HEK293 (cell line): ENCODE data around the gene BANF2.

Source experiments
- CTCF ChIA-PET: fragments of 350-600 bp; formaldehyde crosslinking; extraction: SDS; loops from one replicate; lab custom pipeline; 2021; ENCODE audit warnings: antibody characterized with exemption; lab: Yijun Ruan, JAX
- POLR2A ChIA-PET: fragments of 300-600 bp; formaldehyde crosslinking; extraction: SDS; loops from one replicate; lab custom pipeline; 2020; ENCODE audit warnings: antibody characterized with exemption, inconsistent platforms; lab: Yijun Ruan, JAX
- H3K27ac ChIP-seq: fragments of 200-500 bp; sonication (Bioruptor generic); 2 replicates; pipeline ENCODE4 v1.5.1; 2014; ENCODE audit warnings: low read depth, low read length, control low read depth, inconsistent platforms; ENCODE audit errors: extremely low read depth
- H3K36me3 ChIP-seq, 2 experiments: fragments of 200-500 bp in 1 of 2; sonication (Bioruptor generic) in 1 of 2; 1 replicate in 1 of 2; 2 replicates in 1 of 2; pipeline ENCODE4 v1.5.1; 2014 to 2017; ENCODE audit warnings: inconsistent platforms in 2 of 2, low read length in 2 of 2; ENCODE audit not compliant: control insufficient read depth in 2 of 2, insufficient read depth in 1 of 2
- H3K4me1 ChIP-seq: fragments of 200-500 bp; sonication (Bioruptor generic); 2 replicates; pipeline ENCODE4 v1.5.1; 2014; ENCODE audit warnings: mild to moderate bottlenecking, low read length, inconsistent platforms; ENCODE audit not compliant: control insufficient read depth, insufficient read depth
- H3K4me3 ChIP-seq: 2 replicates; pipeline ENCODE4 v1.5.1; 2011; ENCODE audit warnings: low read depth, mild to moderate bottlenecking, control low read depth, low read length, moderate library complexity
- H3K9me3 ChIP-seq: fragments of 200-500 bp; sonication (Bioruptor generic); 2 replicates; pipeline ENCODE4 v1.5.1; 2014; ENCODE audit warnings: low read depth, low read length, inconsistent platforms; ENCODE audit not compliant: control insufficient read depth, insufficient read depth
- BCL11B ChIP-seq: fragments of 450-650 bp; formaldehyde crosslinking; IDR thresholded peaks from 2 replicates; pipeline ENCODE4 v1.5.1; 2016; ENCODE audit warnings: low read depth, missing biosample characterization, missing genetic modification characterization
- BCL6B ChIP-seq: fragments of 450-650 bp; formaldehyde crosslinking; IDR thresholded peaks from 2 replicates; pipeline ENCODE4 v1.5.1; 2017; ENCODE audit warnings: missing biosample characterization, missing genetic modification characterization
- EGR2 ChIP-seq: fragments of 450-650 bp; formaldehyde crosslinking; IDR thresholded peaks from 2 replicates; pipeline ENCODE4 v1.5.1; 2016; ENCODE audit warnings: low read depth, missing biosample characterization, missing genetic modification characterization
- FEZF1 ChIP-seq: fragments of 450-650 bp; formaldehyde crosslinking; IDR thresholded peaks from 2 replicates; pipeline ENCODE4 v1.5.1; 2016; ENCODE audit warnings: missing biosample characterization, missing genetic modification characterization
- GLIS1 ChIP-seq: fragments of 450-650 bp; formaldehyde crosslinking; IDR thresholded peaks from 2 replicates; pipeline ENCODE4 v1.5.1; 2016; ENCODE audit warnings: missing biosample characterization, missing genetic modification characterization
- MEIS1 ChIP-seq: sonication (generic); formaldehyde crosslinking; IDR thresholded peaks from 2 replicates; pipeline ENCODE4 v1.8.1; 2022; ENCODE audit warnings: missing genetic modification reagents, mild to moderate bottlenecking, borderline replicate concordance
- PRDM6 ChIP-seq: fragments of 450-650 bp; formaldehyde crosslinking; IDR thresholded peaks from 2 replicates; pipeline ENCODE4 v1.5.1; 2017; ENCODE audit warnings: missing biosample characterization, missing genetic modification characterization
- ZBTB7A ChIP-seq: fragments of 450-650 bp; formaldehyde crosslinking; IDR thresholded peaks from 2 replicates; pipeline ENCODE4 v1.5.1; 2016; ENCODE audit warnings: low read depth, missing biosample characterization, missing genetic modification characterization
- ZFHX2 ChIP-seq: fragments of 450-650 bp; formaldehyde crosslinking; conservative IDR thresholded peaks from 2 replicates; pipeline ENCODE4 v1.5.1; 2016; ENCODE audit warnings: missing biosample characterization, missing genetic modification characterization
- ZIC2 ChIP-seq: fragments of 450-650 bp; formaldehyde crosslinking; IDR thresholded peaks from 2 replicates; pipeline ENCODE4 v1.5.1; 2016; ENCODE audit warnings: missing biosample characterization, missing genetic modification characterization
- ZNF23 ChIP-seq: fragments of 450-650 bp; formaldehyde crosslinking; IDR thresholded peaks from 2 replicates; pipeline ENCODE4 v1.5.1; 2016; ENCODE audit warnings: missing biosample characterization, missing genetic modification characterization, borderline replicate concordance
- ZNF239 ChIP-seq: fragments of 450-650 bp; formaldehyde crosslinking; IDR thresholded peaks from 2 replicates; pipeline ENCODE4 v1.5.1; 2016; ENCODE audit warnings: missing biosample characterization, missing genetic modification characterization
- ZNF324 ChIP-seq: fragments of 450-650 bp; formaldehyde crosslinking; IDR thresholded peaks from 2 replicates; pipeline ENCODE4 v1.5.1; 2016; ENCODE audit warnings: missing biosample characterization, missing genetic modification characterization
- ZNF391 ChIP-seq: fragments of 450-650 bp; formaldehyde crosslinking; IDR thresholded peaks from 2 replicates; pipeline ENCODE4 v1.5.1; 2016; ENCODE audit warnings: low read depth, missing biosample characterization, missing genetic modification characterization, borderline replicate concordance
- ZNF398 ChIP-seq: fragments of 450-650 bp; formaldehyde crosslinking; IDR thresholded peaks from 2 replicates; pipeline ENCODE4 v1.5.1; 2017; ENCODE audit warnings: missing biosample characterization, missing genetic modification characterization
- ZNF521 ChIP-seq: fragments of 450-650 bp; formaldehyde crosslinking; IDR thresholded peaks from 2 replicates; pipeline ENCODE4 v1.5.1; 2017; ENCODE audit warnings: missing biosample characterization, mild to moderate bottlenecking, missing genetic modification characterization
- ZNF580 ChIP-seq: fragments of 450-650 bp; formaldehyde crosslinking; IDR thresholded peaks from 2 replicates; pipeline ENCODE4 v1.5.1; 2016; ENCODE audit warnings: missing biosample characterization, missing genetic modification characterization
- ZNF645 ChIP-seq: fragments of 450-650 bp; formaldehyde crosslinking; IDR thresholded peaks from 2 replicates; pipeline ENCODE4; 2016; ENCODE audit warnings: missing biosample characterization, missing genetic modification characterization
- ZSCAN16 ChIP-seq: fragments of 450-650 bp; formaldehyde crosslinking; IDR thresholded peaks from 2 replicates; pipeline ENCODE4 v1.5.1; 2016; ENCODE audit warnings: missing biosample characterization, missing genetic modification characterization
- ZSCAN5A ChIP-seq: fragments of 450-650 bp; formaldehyde crosslinking; IDR thresholded peaks from 2 replicates; pipeline ENCODE4 v1.5.1; 2016; ENCODE audit warnings: missing biosample characterization, missing genetic modification characterization

The BANF2 gene

GRCh38 chr20:17709361-17710293 is 9.9 kb downstream of the BANF2 start:
- no peak overlapping the region for H3K27ac ChIP-seq
- no peaks in the 10 kb centered on the region for H3K9me3 ChIP-seq
- H3K36me3 ChIP-seq: no peaks in the 10 kb centered on the region
- no peak for TF ChIP-seq ZNF239 (tag by site-specific recombination)
- TF ChIP-seq ZSCAN5A: no peak
- TF ChIP-seq FEZF1 (tag by site-specific recombination): no peak
- TF ChIP-seq ZNF324 (tag by site-specific recombination): no peak
- TF ChIP-seq ZNF391 (tag by site-specific recombination): no peak
- TF ChIP-seq ZBTB7A (tag by site-specific recombination): no peak
- TF ChIP-seq ZNF521: no peak
- TF ChIP-seq MEIS1 (CRISPR knock-in tag): no peak
- TF ChIP-seq ZNF580 (tag by site-specific recombination): no peak
- TF ChIP-seq BCL6B (tag by site-specific recombination): no peak
- no peak for TF ChIP-seq ZSCAN16
- TF ChIP-seq, all 188 proteins: peak for 0
- H3K4me3 ChIP-seq: no peak overlapping the region
- POLR2A ChIA-PET: interaction anchor here (1.0 kb wide), 1 partner anchor 27 kb away, joined by 3 read pairs; no protein-coding TSS in a partner anchor
- CTCF ChIA-PET: interaction anchor here (0.5 kb wide), 1 partner anchor 188 kb away, joined by 4 read pairs; no protein-coding TSS in a partner anchor
- no peaks in the 10 kb centered on the region for H3K4me1 ChIP-seq

GRCh38 chr20:17710379-17711266 is 10.9 kb downstream of the BANF2 start:
- TF ChIP-seq BCL11B (tag by site-specific recombination) (no peak), ZFHX2 (peak; percentile 90), GLIS1 (tag by site-specific recombination) (peak; percentile 91), ZNF23 (no peak), ZNF645 (tag by site-specific recombination) (no peak), PRDM6 (tag by site-specific recombination) (0 out of 2 replicates have a peak, but pooled peaks have one; percentile 7), ZNF398 (tag by site-specific recombination) (no peak), EGR2 (tag by site-specific recombination) (peak; percentile 80), ZIC2 (tag by site-specific recombination) (peak; percentile 72)
- ChIA-PET CTCF (no interaction called here), POLR2A (interaction anchor here (1.0 kb wide), 1 partner anchor 28 kb away, joined by 3 read pairs; no protein-coding TSS in a partner anchor)
- Histone ChIP-seq H3K4me3 (no peak overlapping the region), H3K36me3 (no peaks in the 10 kb centered on the region), H3K9me3 (no peaks in the 10 kb centered on the region), H3K27ac (no peak overlapping the region), H3K4me1 (no peaks in the 10 kb centered on the region)
